Adrenal gland (tissue), 5 donors: ENCODE results near the gene VSIG10L2.

ENCODE experiments used
- POLR2A ChIP-seq, 2 donors: fragments of 450-650 bp; IDR thresholded peaks; one replicate each; pipeline ENCODE4 v1.6.1; 2017; ENCODE audit warnings: antibody characterized with exemption in 2 of 2, mild to moderate bottlenecking in 2 of 2, moderate library complexity in 1 of 2
- TF ChIP-seq, protein P1 (sequence below), 6 experiments: fragments of 450-650 bp in 4 of 6; fragments of 200-600 bp in 2 of 6; sonication (generic) in 1 of 6; IDR thresholded peaks; 1 replicate in 5 of 6; 2 replicates in 1 of 6; pipeline versions ENCODE4 v1.5.1 to v1.8.0; 2016 to 2021; ENCODE audit warnings: antibody characterized with exemption in 6 of 6, mild to moderate bottlenecking in 2 of 6, moderate library complexity in 1 of 6
- donor health status: DM: no; HTN: no; CAD: no.

DNA sequence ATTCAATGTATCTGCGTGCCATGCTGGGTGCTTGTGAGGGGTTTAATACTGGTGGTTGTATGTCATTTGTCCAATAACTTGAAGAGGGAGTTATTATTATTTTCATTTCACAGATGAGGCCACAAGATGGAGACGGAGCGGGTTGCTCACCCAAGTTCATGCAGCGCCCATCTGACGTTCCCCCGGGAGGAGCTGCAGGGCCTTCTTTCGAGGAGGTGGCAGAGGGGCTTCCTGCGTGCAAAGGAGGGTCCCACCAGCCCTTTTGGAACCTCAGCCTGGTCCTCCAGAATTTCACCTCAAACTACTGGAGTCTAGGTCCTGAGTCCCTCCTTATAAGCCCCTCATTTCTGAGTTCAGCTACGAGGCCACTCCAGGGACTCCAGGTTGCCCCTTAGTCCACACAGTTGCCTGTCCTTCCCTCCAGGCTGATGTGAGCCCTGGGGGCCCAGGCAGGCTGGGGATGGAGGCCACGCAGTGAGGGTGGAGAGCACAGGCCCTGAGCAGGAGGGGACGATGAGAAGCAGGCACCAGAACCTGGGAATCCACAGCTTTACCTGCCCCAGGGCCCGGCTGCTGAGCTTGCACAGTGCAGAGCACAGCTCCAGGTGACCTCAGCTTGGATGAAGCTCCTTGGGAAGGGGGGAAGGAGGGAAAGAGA is 2.9 kb upstream of the VSIG10L2 start:
- TF ChIP-seq, protein P1, sequence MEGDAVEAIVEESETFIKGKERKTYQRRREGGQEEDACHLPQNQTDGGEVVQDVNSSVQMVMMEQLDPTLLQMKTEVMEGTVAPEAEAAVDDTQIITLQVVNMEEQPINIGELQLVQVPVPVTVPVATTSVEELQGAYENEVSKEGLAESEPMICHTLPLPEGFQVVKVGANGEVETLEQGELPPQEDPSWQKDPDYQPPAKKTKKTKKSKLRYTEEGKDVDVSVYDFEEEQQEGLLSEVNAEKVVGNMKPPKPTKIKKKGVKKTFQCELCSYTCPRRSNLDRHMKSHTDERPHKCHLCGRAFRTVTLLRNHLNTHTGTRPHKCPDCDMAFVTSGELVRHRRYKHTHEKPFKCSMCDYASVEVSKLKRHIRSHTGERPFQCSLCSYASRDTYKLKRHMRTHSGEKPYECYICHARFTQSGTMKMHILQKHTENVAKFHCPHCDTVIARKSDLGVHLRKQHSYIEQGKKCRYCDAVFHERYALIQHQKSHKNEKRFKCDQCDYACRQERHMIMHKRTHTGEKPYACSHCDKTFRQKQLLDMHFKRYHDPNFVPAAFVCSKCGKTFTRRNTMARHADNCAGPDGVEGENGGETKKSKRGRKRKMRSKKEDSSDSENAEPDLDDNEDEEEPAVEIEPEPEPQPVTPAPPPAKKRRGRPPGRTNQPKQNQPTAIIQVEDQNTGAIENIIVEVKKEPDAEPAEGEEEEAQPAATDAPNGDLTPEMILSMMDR (IDR thresholded peaks at IDR 0.05) = no peak
- TF ChIP-seq POLR2A (IDR thresholded peaks at IDR 0.05) = no peak
